ENCODE results near the gene INPP5D.
"Not testable (repeated sequence)": the region's sequence is repeated elsewhere in the genome, so short reads cannot be mapped to it uniquely, and the experiment has no call there.

The INPP5D gene

DNA sequence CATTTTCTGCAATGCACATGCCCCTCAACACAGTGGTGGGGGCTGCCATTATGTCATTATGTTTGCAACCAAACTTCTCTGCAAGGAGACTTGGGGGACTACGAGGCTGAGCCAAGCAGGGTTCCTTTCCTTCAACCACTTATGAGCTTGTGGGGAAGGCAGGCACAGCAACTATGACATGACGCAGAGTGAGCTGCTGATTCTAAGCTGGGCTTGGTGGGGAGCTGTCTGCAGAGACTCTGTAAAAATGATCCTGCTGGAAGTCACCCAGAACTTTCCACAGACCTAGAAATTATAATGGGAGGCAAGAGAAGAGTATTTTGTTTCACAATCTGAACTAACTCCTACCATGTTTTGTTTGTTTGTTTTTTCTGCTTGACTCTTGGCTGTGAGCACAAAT, 55.6 kb downstream of the INPP5D start:
- DNase-seq (ENCODE audit: low read depth in 2 of 3, low spot score in 2 of 3), result no peak

DNA sequence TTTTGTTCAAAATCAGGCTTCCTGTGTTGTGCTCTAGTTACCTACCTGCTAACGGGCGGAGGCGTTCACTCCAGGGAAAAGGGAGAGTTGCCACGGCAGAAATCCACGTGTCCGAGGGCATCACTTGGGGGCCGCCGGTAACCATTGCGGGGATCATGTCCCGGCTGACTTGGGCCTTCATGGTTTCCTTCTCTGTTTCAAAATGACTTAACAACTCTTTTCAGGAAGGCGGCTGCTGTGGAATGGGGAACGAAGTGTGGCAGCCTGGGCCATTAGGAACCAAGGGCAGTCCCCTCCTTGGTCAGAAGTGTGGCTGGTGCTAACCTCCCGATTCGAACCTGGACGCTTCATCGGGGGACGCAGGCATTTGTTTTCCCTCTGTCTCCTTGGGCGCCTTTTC, 56.8 kb downstream of the INPP5D start:
- DNase-seq (ENCODE audit: low read depth in 2 of 3, low spot score in 2 of 3), result no peak

DNA sequence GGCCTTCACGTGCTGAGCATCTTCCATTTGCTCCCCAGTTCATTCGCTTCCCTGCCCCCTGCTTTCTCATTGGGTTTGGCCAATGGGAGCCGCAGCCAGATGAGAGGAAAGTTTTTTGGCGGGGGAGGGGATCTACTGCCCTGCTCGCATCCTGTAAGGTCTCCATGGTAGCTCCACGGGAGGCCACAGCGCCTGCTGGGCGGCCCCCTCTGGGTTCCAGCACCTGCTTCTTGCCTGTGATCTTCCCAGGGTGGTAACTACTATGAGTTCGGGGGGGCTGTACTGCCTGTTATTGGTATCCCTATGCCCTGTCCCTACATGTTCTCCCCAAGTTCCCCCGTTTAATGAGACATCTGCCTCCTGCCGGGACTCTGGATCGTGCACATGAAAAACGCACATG, 57.2 kb downstream of the INPP5D start:
- DNase-seq (ENCODE audit: low read depth in 2 of 3, low spot score in 2 of 3), result no peak

DNA sequence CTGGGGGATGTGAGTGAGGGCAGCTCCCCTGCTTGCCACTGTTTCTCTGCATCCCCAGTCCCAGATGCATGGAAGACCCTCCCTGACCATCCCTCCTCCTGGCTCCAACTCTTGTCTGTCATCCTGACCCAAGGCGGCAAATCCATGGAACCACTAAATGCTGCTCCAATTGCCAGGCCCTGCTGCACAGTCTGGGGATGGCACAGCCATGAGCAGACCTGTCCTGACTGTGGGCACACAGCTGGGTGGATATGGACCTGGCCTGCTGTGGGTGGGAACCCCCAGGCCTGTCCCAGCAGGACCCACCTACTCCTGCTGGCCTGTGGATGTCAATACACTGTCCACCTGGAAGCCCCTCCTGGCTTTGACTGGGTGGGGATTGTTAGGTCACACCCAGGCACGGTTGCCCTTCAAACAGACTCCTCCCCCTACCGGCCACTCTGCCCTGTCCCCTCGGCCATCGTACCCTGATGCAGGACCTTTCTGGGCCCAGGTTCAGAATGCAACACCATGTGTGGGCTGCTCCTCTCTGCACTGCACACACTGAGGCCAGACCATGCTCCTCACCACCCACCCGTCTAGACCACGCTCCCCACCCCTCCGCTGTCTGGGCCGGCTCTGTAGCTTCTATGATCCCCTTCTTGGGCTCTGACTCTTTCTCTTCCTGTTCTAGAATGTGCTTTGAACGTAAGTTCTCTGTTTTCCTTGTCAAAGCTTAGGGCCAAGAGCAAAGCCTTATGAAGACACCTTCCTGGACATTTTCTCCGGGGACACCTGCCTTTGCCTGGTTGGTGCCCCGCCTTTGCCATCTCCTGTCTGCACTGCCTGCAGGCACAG, 57.9 kb downstream of the INPP5D start:
- no peak for DNase-seq (ENCODE audit: low read depth in 2 of 3, low spot score in 2 of 3)

DNA sequence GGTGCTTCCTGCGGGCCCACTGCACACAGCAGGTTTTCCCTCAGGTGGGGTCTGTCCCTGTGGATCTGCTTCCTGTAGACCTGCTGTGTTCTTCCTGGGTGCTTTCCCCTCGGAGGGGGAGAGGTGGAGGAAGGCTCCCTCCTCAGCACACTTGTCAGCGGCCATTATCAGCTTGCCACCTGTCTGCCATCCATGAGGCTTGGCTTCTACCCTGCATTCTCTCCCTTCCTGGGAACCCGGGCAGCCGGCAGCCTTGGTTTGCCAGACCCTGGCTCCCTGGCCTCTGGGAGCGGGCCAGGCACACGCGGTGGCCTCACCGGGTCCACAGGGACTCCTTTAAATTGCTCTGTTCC, 58.5 kb downstream of the INPP5D start:
- no peak for DNase-seq (ENCODE audit: low read depth in 2 of 3, low spot score in 2 of 3)

DNA sequence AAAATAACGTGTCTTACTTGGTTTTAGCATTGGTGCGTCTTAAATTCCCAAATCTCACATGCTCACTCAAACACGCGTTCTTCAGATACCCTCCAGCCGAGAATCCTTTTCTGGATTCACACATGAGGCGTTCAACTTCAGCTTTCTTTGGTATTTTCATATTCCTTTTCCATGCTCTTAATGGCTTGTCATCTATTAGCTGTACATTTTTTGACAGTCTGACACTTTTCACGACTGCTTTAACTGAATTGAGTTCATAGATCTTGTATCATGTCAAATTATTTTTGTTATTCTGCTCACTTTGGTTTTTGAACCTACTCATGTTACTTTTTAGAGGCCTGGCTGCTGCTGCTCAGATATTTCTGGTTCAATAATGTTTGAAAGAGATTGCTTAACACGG, 59.0 kb downstream of the INPP5D start:
- no peak for DNase-seq (ENCODE audit: low read depth in 2 of 3, low spot score in 2 of 3)

DNA sequence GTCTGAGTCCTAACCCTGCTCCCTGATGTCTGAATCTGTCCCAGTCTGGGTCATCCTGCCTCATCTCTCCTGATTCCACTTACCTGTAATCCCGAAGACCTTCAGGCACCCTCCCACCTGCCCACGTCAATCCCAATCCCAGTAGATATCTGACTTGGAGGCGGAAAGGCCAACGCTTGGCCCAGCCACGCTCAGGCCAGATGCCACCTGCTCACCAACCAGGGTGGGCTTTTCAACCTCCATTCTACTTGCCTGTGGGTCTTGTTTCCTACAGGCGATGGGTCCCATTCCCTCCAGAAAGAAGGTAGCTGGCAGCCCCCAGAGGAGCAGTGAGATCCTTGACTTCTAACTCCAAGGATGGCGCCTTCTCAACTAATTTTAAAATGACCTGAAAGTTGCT, 59.7 kb downstream of the INPP5D start:
- no peak for DNase-seq (ENCODE audit: low read depth in 2 of 3, low spot score in 2 of 3)

DNA sequence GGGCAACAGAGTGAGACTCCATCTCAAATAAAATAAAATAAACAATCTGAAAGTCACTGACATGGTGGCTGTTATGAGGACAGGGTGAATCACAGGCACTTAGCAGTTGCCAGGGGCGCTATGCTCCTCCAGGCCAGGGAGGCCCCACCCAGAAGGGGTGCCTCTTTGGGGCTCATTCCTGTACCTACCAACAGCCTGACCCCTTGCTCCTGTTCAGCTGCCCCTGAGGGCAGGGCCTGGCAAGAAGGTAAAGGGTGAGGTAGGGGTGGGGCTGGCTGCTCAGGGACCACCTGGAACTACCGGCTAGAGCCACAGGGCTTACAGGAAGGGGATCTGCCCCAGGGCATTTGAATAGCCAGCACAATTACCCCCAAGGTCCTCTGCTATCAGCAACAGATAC, 60.3 kb downstream of the INPP5D start:
- no peak for DNase-seq (ENCODE audit: low read depth in 2 of 3, low spot score in 2 of 3)

DNA sequence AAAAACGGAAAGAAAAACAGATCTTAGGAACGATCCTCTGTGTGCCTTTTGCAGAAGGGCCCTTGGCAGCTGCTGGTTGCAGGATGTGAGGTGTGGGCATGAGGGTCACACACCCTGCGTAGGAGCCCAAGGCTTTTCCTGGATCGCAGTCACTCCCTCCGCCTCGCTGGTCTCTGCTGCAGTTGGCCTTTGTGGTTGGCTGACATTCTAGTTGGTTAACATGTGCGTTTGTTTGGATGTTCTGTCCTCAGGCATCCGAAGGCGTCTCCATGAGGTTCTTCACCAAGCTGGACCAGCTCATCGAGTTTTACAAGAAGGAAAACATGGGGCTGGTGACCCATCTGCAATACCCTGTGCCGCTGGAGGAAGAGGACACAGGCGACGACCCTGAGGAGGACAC, 61.7 kb downstream of the INPP5D start:
- no peak for DNase-seq (ENCODE audit: low read depth in 2 of 3, low spot score in 2 of 3)

DNA sequence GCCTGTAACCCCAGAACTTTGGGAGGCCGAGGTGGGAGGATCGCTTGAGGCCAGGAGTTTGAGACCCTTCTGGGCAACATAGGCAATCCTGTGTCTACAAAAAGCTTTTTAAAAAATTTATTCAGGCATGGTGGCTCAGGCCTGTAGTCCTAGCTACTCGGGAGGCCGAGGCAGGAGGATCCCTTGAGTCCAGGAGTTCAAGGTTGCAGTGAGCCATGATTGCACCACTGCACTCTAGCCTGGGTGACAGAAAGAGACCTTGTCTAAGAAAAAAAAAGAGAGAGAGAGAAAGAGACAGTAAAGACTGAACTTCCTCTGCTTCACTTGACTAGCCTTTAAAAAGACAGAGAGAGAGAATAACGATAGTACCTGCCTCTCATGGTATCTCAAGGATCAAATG, 62.4 kb downstream of the INPP5D start:
- DNase-seq (ENCODE audit: low read depth in 2 of 3, low spot score in 2 of 3), result no peak

DNA sequence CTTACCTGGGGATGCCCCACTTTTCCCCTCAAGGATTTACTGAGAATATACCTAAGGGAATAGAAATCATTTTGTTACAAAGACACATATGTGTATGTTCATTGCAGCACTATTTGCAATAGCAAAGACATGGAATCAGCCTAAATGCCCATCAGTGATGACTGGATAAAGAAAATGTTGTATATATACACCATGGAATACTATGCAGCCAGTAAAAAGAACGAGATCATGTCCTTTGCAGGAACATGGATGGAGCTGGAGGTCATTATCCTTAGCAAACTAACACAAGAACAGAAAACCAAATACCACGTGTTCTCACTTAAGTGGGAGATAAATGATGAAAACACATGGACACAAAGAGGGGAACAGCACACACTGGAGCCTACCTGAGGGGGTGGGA, 63.4 kb downstream of the INPP5D start:
- DNase-seq (ENCODE audit: low read depth in 2 of 3, low spot score in 2 of 3), result not testable (repeated sequence)

DNA sequence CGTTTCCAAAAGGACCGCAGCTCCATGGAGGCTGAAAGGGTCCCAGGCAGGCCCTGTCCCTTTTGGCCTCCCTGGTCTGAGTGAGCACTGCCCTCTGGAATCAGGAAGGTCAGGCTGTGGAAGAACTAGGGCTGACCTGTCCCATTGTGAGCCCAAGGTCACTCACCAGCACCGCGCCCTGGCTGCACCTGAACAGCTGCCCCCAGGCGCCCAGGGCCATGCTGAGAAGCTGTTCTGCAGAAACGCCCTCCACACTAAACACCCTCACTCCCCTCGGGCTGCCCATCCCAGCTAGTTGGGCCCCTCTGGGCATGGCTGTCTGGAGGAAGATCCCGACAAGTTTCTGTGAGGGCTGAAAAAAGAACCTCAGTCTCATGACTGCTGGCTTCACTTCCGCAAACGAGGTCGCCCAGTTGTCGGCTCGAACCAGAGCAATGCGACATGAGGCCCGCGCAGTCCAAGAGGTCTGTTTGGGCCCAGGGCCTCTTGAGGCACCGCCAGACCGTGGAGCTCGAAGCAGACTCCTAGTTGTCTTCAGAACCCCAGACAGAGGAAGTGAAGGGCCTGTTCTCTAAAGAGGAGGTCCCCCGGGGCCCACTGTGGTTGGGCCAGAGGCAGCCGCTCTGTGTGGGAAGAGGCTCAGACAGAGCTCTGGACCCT, 64.4 kb downstream of the INPP5D start:
- DNase-seq (ENCODE audit: low read depth in 2 of 3, low spot score in 2 of 3), result no peak

DNA sequence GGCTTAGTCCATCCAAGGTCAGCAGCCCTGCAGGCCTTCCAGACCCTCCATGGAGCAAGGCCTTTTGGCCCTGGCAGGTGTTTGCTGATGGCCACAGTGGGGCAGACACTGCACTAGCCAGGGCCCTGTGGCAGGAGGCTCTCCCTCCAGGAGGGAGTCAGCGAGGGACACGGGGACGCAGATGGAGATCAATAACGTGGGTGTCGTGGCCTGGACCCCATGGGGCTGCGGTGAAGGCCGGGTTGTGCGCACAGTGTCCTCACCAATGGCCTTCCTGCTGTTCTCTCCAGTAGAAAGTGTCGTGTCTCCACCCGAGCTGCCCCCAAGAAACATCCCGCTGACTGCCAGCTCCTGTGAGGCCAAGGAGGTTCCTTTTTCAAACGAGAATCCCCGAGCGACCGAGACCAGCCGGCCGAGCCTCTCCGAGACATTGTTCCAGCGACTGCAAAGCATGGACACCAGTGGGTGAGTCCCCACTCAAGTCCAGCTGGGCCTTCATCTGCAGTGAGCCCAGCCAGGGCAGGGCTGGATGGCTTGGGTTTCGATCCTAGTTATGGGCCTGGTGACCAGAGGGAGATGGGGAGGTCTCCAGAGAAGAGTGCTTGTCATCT, 65.4 kb downstream of the INPP5D start:
- DNase-seq (ENCODE audit: low read depth in 2 of 3, low spot score in 2 of 3), result no peak

DNA sequence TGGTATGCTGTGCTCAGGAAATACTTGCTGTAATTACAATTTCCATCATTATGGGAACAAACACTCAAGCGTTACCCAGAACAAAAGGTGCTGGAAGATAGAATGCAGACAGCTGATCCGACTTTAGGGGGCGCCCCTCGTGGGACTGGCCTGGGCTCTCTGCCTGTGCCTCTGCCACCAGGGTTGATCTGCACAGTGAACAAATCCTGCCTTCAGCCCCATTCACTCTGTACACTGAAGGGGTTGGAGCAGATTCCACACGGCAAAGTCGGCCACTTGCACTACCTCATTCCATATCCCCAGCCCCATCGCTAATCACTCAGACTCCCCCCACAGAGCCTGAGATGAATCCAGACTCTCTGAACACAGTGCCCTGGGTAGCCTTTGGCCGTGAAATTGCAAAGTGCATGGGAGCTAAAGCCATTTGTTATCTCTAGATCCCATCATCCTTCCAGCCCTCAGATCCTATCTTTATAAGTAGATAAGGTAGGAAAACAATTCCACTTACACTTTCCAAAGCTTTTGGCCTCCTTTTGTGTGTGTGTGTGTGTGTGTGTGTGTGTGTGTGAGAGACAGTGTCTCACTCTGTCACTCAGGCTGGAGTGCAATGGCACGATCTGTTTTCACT, 69.3 kb downstream of the INPP5D start:
- no peak for DNase-seq (ENCODE audit: low read depth in 2 of 3, low spot score in 2 of 3)

DNA sequence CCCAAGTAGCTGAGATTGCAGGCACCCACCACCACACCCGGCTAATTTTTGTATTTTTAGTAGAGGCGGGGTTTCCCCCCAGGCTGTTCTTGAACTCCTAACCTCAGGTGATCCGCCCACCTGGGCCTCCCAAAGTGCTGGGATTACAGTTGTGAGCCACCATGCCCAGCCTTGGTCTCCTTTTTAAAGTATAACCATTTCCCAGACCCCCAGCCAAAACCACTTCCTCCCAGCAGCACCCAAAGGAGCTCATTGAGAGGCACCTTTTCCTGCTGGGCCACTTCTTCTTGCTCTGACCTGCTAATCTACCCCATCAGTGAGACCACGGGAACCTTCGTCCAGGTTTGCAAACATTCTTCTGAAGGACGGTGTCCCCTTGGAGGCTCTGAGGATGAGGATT, 69.9 kb downstream of the INPP5D start:
- no peak for DNase-seq (ENCODE audit: low read depth in 2 of 3, low spot score in 2 of 3)

DNA sequence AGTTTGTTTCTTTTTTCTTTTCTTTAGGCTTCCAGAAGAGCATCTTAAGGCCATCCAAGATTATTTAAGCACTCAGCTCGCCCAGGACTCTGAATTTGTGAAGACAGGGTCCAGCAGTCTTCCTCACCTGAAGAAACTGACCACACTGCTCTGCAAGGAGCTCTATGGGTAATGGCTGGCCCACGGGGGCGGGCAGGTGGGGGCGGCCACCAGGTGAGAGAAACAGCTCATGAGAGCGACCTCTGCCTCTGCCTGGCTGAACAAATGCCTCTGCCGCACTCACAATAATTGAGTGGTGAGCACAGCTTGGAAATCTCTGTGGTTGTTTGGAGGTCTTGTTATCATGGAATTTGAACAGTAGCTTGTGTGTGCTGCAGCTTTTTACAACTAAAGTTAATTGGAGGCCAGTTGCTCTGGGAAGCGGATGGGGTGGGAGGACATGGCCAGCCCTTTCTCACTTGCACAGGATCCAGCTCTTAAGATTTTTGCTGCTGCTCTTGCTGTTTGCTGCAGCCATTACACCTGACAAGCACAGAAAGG, 70.4 kb downstream of the INPP5D start:
- DNase-seq (ENCODE audit: low read depth in 2 of 3, low spot score in 2 of 3), result no peak

DNA sequence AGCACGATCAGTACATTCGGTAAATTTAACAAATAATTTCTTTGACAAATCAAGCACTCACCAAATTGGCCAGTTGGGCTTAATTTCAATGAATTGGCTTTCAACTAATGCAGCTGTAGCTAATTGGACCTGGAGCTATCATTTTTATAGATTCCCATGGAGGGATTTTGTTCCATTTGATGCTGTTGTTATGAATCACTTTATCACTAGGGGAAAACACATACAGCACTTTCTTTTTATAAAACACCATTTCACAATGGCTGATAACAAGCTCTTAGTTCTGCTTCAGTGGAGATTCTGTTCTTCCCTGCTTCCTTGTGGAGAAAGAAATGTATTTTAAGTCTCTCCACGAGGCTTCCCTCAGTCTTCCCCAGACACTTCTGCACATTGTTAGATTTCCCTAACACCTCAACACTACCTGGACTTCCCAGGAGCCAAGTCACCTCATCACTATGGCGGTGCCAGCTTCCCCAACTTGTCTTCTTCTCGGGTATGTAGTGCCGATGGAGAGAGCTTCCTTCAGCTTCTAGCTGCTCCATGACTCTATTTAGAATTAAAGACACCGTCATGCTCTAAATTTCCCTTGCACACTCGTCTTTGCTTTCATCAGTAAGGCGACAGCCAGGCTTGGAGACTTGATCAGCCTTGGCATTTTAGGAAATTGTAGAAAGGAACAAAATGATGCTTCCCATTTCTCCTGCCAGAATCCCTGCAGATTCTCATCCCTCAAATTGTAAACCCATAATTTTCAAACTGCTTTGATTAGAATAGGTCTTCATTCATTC, 72.0 kb downstream of the INPP5D start:
- DNase-seq (ENCODE audit: low read depth in 2 of 3, low spot score in 2 of 3), result no peak

DNA sequence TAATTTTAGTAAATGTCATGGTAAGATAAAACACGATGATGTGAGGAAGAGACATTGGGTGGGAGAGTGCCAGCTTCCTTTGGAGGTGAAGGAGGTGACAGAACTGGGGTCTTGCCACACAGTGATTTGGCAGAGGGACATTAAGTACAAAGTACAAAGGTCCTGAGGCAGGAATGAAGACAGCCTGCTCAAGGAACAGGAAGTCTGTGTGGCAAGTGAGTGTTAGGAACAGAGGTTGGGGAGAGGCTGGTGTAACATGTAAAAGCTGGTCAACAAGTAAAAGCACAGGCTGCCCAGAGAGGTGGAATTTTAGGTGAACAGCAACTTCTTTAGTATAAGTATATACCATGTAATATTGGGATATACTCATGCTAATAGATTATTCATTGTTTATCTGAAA, 73.1 kb downstream of the INPP5D start:
- DNase-seq (ENCODE audit: low read depth in 2 of 3, low spot score in 2 of 3), result no peak

DNA sequence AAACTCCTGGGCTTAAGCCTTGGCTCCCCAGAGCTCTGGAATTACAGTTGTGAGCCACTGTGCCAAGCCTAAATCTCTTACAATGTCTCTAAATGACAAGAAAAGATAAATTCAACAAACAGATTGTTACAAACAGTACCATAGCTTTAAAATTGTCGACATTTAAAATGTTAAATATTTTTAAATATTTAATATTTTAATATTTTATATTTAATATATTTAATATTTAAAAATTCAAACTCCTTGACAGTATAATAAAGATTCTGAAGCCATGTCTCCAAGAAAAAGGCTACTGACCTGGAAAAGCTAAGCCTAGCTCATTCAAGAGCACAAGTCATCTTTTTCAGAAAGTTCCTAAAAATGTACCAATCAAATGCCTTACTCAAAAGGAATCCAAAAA, 75.3 kb downstream of the INPP5D start:
- no peak for DNase-seq (ENCODE audit: low read depth in 2 of 3, low spot score in 2 of 3)

DNA sequence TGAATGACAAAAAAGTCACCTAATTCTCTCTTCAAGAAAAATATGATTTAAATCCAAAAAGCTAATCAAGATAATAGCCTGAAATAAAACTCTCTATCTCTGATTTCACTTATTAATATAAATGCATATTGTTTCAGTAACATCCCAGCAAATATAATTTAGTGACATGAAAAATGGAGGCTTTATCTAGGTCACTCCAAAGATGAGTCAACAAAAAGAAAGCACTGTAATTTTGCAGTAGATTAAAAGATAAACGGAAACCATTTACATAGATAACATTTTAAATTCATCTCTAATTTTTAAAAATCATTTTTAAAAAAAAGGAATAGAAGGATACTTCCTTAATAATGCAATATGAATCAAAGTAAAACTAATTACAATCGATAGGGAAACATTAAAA, 76.9 kb downstream of the INPP5D start:
- DNase-seq (ENCODE audit: low read depth in 2 of 3, low spot score in 2 of 3), result no peak

DNA sequence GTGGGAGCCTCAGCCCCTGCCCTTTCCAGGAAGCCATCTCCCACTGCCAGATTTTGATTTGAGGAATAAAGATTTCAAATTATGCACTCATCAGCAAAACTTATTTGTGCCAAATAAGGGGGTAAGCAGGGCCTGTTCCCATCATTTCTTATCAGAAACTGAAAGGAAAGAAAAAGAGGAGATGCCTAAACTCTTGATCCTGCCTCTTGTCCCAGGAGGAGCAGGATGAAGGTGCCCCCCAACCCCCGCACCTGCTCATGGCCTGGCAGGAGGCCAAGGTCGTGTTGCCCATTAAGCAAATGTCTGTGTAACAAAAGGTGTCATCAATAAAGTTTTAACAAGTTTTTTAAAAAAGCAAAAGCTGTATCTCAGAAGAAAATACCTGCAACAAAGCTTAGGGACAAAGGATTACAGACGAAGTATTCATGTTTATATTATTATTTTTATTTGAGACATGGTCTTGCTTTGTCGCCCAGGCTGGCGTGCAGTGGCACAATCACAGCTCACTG, 80.0 kb downstream of the INPP5D start:
- DNase-seq (ENCODE audit: low read depth in 2 of 3, low spot score in 2 of 3), result no peak
